PFSK-1 (cell line): ENCODE data around the gene VCP.

Source experiments
- FOXP2 ChIP-seq: optimal IDR thresholded peaks from 2 replicates; pipeline ENCODE3; 2011; ENCODE audit warnings: borderline replicate concordance, control low read depth, inconsistent platforms; ENCODE audit not compliant: insufficient read depth; ENCODE audit errors: extremely low read length, extremely low read depth
- POLR2AphosphoS5 ChIP-seq: IDR thresholded peaks from 2 replicates; pipeline ENCODE4 v1.6.1; 2012; ENCODE audit warnings: low read depth, mild to moderate bottlenecking, control low read depth, low read length, moderate library complexity
- REST ChIP-seq, 2 experiments: IDR thresholded peaks; 2 replicates each; pipeline versions ENCODE4 v1.6.1 to v1.8.0; 2011 to 2012; ENCODE audit warnings: low read depth in 2 of 2, low read length in 2 of 2, control low read depth in 1 of 2, inconsistent platforms in 1 of 2, mild to moderate bottlenecking in 1 of 2, moderate library complexity in 1 of 2; ENCODE audit not compliant: insufficient read depth in 1 of 2
- SIN3A ChIP-seq: IDR thresholded peaks from 2 replicates; pipeline ENCODE4 v1.6.1; 2012; ENCODE audit warnings: mild to moderate bottlenecking, low read length, moderate library complexity, borderline replicate concordance; ENCODE audit not compliant: insufficient read depth
- TAF1 ChIP-seq: IDR thresholded peaks from 2 replicates; pipeline ENCODE4 v1.6.1; 2012; ENCODE audit warnings: low read length, control low read depth, borderline replicate concordance; ENCODE audit not compliant: insufficient read depth

Gene VCP

DNA sequence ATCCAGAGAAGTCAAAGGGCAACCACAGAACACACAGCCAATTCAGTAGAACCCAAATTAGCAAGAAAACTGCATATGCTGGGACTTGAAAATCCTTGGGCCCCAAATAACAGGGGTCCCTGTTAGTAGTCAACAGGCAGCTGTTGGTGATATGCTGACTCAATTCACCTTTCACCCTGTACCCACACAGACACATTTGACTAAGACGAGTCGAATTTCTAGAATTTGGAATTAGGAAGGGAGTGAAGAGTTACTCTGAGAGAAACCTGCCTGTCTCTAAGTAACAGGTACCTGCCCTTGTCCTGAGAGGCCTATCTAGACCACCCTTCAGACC is 821 bp upstream of the VCP start:
- TF ChIP-seq SIN3A (no peak), FOXP2 (no peak), POLR2AphosphoS5 (no peak), TAF1 (no peak), REST (IDR thresholded peaks at IDR 0.05; ENCODE audit: insufficient read depth in 1 of 2, low read depth in 2 of 2, low read length in 2 of 2) (no peak)

DNA sequence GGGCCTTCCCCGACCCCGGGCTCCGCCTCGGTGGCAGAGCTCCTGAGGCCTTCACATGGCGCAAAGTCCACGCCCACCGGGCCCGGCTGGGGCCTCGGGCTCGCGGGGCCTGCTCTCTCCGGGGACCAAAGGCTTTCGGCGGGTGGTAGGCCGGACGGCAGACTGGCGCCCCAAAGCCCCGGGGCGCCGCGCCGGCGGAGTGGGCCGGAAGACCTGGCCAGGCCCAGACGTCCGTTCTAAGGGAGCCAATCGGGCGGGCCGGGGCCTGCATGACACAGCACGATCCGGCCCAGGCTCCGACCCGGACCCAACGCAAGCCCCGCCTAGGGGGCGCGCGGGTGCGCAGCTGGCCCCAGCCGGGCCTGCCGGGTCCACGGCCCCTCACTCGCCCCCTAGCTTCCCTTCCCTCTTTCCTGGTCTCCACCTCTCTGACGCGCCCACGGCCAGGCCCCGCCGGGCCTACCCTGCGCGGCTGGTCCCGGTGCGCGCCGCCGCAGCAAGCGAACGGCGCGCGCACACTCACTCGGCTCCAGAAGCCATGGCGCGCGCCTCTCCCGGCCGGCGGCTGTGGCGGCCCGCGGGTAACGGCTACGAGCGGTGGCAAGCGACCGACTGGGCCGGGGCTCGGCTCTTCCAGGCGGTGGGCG is 488 bp downstream of the VCP start:
- TF ChIP-seq SIN3A (no peak), TAF1 (peak; percentile 36; the same call in 1 of the 2 replicates), POLR2AphosphoS5 (0 out of 2 replicates have a peak, but pooled peaks have one; percentile 31), FOXP2 (no peak), REST (IDR thresholded peaks at IDR 0.05; ENCODE audit: insufficient read depth in 1 of 2, low read depth in 2 of 2, low read length in 2 of 2) (no peak)

DNA sequence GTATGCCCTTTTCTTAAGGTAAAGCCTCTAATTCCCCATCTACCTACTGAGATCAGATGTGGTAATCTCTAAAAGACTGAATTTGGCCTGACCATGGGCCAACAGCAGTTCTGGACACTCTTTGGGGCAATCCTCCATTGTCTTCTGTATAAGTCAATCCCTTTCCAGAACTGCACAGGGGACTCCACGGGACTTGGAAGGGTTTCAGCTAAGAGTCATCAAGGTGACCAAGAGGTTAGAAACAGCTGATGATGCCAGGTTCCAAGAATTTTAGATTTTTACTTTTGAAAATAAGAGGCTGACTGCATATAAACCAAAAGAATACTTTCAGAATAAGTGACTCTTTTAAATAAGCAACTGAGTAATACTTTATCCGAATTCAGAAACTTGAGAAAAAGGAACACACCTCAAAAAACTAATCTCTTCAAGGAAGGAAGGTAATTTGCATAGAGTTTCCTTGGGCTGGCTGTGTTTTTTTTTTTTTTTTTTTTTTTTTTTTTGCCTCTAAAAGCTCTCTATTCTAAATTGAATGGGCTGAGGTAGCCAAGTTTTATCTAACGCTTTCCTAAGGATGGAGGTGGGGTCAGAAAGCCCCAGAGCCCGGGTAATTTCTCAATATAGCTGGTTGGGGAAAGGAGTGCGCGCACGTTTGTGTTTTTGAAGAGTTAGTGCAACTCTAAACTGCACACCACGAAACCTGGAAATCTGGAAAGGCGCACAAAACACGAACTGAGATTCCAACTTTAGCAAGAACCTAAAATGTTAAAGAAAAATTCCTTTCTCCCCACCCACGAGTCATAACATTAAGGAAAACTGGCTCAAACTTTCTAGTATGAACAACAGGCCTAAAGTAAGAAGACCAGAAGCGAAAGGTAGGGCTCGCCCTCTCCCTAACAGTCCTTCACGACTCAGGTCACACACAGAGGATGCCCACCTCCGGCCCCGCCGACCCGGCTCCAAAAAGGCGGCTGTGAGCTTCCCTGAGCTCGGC is 1.3 kb downstream of the VCP start:
- TF ChIP-seq POLR2AphosphoS5 (no peak), TAF1 (no peak), FOXP2 (no peak), SIN3A (no peak), REST (IDR thresholded peaks at IDR 0.05; ENCODE audit: insufficient read depth in 1 of 2, low read depth in 2 of 2, low read length in 2 of 2) (no peak)

GRCh38 chr9:35069020-35069419 is 3.4 kb downstream of the VCP start:
- TF ChIP-seq SIN3A (no peak), FOXP2 (no peak), POLR2AphosphoS5 (no peak), REST (IDR thresholded peaks at IDR 0.05; ENCODE audit: insufficient read depth in 1 of 2, low read depth in 2 of 2, low read length in 2 of 2) (no peak), TAF1 (no peak)

GRCh38 chr9:35067056-35067455 is 5.4 kb downstream of the VCP start:
- TF ChIP-seq SIN3A (no peak), POLR2AphosphoS5 (no peak), TAF1 (no peak)
